Cardiac muscle cell (in vitro differentiated cells and primary cell): ENCODE data around the gene DOCK10. TPM values are rescaled to one million over a fixed set of nuclear protein-coding genes. Genes with fewer than 3 reads are reported as not detected.

ENCODE experiments used
- DNase-seq, 2 donors: peaks; one replicate each; pipeline versions ENCODE4 v3.0.0 to v3.0.0-alpha.2; 2010 to 2017; ENCODE audit warnings: low read depth in 1 of 2, low spot score in 1 of 2
- H3K27ac ChIP-seq: fragments of 200-600 bp; sonication (generic); 2 replicates; pipeline ENCODE4 v1.5.1; 2016
- H3K27me3 ChIP-seq: fragments of 200-600 bp; sonication (generic); 2 replicates; pipeline ENCODE4 v1.6.0; 2016; ENCODE audit warnings: control low read depth
- H3K36me3 ChIP-seq: fragments of 200-600 bp; sonication (generic); 2 replicates; pipeline ENCODE4 v1.5.1; 2016; ENCODE audit warnings: control low read depth
- H3K4me1 ChIP-seq: fragments of 200-600 bp; sonication (generic); 2 replicates; pipeline ENCODE4 v1.8.1; 2017; ENCODE audit warnings: low read depth, mild to moderate bottlenecking, mixed run types
- H3K4me3 ChIP-seq: fragments of 200-600 bp; sonication (generic); 2 replicates; pipeline ENCODE4 v1.5.1; 2016; ENCODE audit warnings: mild to moderate bottlenecking
- H3K9me3 ChIP-seq: fragments of 200-600 bp; sonication (generic); 2 replicates; pipeline ENCODE4 v1.5.1; 2017; ENCODE audit warnings: low read depth, mild to moderate bottlenecking, control low read depth
- polyA plus RNA-seq: library from polyadenylated mRNA; unstranded; fragments of >200 nt; fragmentation: Nextera tagmentation; extraction: Ambion mirVana; gene quantifications from 2 replicates; pipeline ENCODE4 v1.2.1, GENCODE V29; 2016
- total RNA-seq: library from RNA; depleted of rRNA; stranded (reverse); fragments of >200 nt; gene quantifications from 2 replicates; pipeline ENCODE4 v1.2.3, GENCODE V29; 2016
- TF ChIP-seq, protein P1 (sequence below): IDR thresholded peaks from 2 replicates; pipeline ENCODE4 v1.5.1; 2012; ENCODE audit warnings: low read depth, mild to moderate bottlenecking, low read length

The DOCK10 gene
- total and polyA plus RNA-seq, 2 experiments from 2014 or later = not detected

- no peaks in the 10 kb centered on the region for H3K9me3 ChIP-seq
- H3K27me3 ChIP-seq = no peaks in the 10 kb centered on the region
- no peaks in the 10 kb centered on the region for H3K36me3 ChIP-seq
- TF ChIP-seq, protein P1, sequence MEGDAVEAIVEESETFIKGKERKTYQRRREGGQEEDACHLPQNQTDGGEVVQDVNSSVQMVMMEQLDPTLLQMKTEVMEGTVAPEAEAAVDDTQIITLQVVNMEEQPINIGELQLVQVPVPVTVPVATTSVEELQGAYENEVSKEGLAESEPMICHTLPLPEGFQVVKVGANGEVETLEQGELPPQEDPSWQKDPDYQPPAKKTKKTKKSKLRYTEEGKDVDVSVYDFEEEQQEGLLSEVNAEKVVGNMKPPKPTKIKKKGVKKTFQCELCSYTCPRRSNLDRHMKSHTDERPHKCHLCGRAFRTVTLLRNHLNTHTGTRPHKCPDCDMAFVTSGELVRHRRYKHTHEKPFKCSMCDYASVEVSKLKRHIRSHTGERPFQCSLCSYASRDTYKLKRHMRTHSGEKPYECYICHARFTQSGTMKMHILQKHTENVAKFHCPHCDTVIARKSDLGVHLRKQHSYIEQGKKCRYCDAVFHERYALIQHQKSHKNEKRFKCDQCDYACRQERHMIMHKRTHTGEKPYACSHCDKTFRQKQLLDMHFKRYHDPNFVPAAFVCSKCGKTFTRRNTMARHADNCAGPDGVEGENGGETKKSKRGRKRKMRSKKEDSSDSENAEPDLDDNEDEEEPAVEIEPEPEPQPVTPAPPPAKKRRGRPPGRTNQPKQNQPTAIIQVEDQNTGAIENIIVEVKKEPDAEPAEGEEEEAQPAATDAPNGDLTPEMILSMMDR = no peak
- peaks cover 8% of the 10 kb centered on the region for H3K4me1 ChIP-seq
- no peak for DNase-seq
- H3K4me3 ChIP-seq = no peak overlapping the region
- no peak overlapping the region for H3K27ac ChIP-seq
Measured at GRCh38 chr2:225011585-225011984, 30.7 kb downstream of the DOCK10 start.

- no peaks in the 10 kb centered on the region for H3K36me3 ChIP-seq
- TF ChIP-seq, protein P1 = no peak
- no peaks in the 10 kb centered on the region for H3K27me3 ChIP-seq
- no peak overlapping the region for H3K27ac ChIP-seq
- no peaks in the 10 kb centered on the region for H3K9me3 ChIP-seq
- H3K4me3 ChIP-seq = no peak overlapping the region
- peak in 1 of 2 donors; percentile 41 for DNase-seq
- peaks cover 8% of the 10 kb centered on the region for H3K4me1 ChIP-seq
Measured at GRCh38 chr2:225010804-225011203, 31.5 kb downstream of the DOCK10 start.

- no peak overlapping the region for H3K27ac ChIP-seq
- TF ChIP-seq, protein P1 = no peak
- H3K36me3 ChIP-seq = no peaks in the 10 kb centered on the region
- peaks cover 8% of the 10 kb centered on the region for H3K4me1 ChIP-seq
- H3K27me3 ChIP-seq = peaks cover under 1% of the 10 kb centered on the region
- no peak overlapping the region for H3K4me3 ChIP-seq
- no peaks in the 10 kb centered on the region for H3K9me3 ChIP-seq
- no peak for DNase-seq
Measured at GRCh38 chr2:225009768-225010167, 32.5 kb downstream of the DOCK10 start.

GRCh38 chr2:225008935-225009334 lies 33.3 kb downstream of the DOCK10 start:
- Histone ChIP-seq H3K27ac (no peak overlapping the region), H3K4me1 (peaks cover 8% of the 10 kb centered on the region), H3K36me3 (no peaks in the 10 kb centered on the region), H3K4me3 (no peak overlapping the region), H3K27me3 (peaks cover 6% of the 10 kb centered on the region), H3K9me3 (no peaks in the 10 kb centered on the region)
- TF ChIP-seq, protein P1 = peak; percentile 46
- peak; percentile 23 to 34 for DNase-seq

GRCh38 chr2:225008179-225008856 lies 34.0 kb downstream of the DOCK10 start:
- H3K27me3 ChIP-seq = peaks cover 6% of the 10 kb centered on the region
- no peak overlapping the region for H3K4me3 ChIP-seq
- H3K9me3 ChIP-seq = no peaks in the 10 kb centered on the region
- H3K36me3 ChIP-seq = no peaks in the 10 kb centered on the region
- DNase-seq = no peak
- TF ChIP-seq, protein P1 = no peak
- no peak overlapping the region for H3K27ac ChIP-seq
- H3K4me1 ChIP-seq = peaks cover 4% of the 10 kb centered on the region
